Activated CD4-positive, alpha-beta T cell treated with anti-CD3 and anti-CD28 coated beads, Interleukin-2, amount 10 ng/mL, durations not matched to agents 7 days and 5 days (primary cell): ENCODE results near the gene PFDN6. TPM values are rescaled to one million over a fixed set of nuclear protein-coding genes. Genes with fewer than 3 reads are reported as not detected.

Experiments
- CTCF ChIA-PET: fragments of 350-600 bp; sonication (Branson Sonifier 250); formaldehyde crosslinking; loops from one replicate; lab custom pipeline; 2021; ENCODE audit warnings: antibody characterized with exemption; lab: Charles Lee
- POLR2A ChIA-PET: fragments of 350-600 bp; sonication (Branson Sonifier 250); formaldehyde crosslinking; loops from one replicate; lab custom pipeline; 2021; ENCODE audit warnings: antibody characterized with exemption; lab: Charles Lee
- DNase-seq: peaks from one replicate; pipeline ENCODE4 v3.0.0-alpha.2; 2020
- H3K27ac Mint-ChIP-seq: one replicate; pipeline ENCODE4 v1.8.0; 2021; ENCODE audit warnings: mild to moderate bottlenecking, moderate library complexity, mixed read lengths
- H3K27me3 Mint-ChIP-seq: one replicate; pipeline ENCODE4 v1.8.0; 2021; ENCODE audit warnings: mixed read lengths
- H3K36me3 Mint-ChIP-seq: one replicate; pipeline ENCODE4 v1.8.0; 2021; ENCODE audit warnings: low read depth, mixed read lengths
- H3K4me1 Mint-ChIP-seq: one replicate; pipeline ENCODE4 v1.8.0; 2021; ENCODE audit warnings: mixed read lengths
- H3K4me3 Mint-ChIP-seq: one replicate; pipeline ENCODE4 v1.8.0; 2021; ENCODE audit warnings: mild to moderate bottlenecking, moderate library complexity, mixed read lengths
- H3K9me3 Mint-ChIP-seq: one replicate; pipeline ENCODE4 v1.8.0; 2021; ENCODE audit warnings: mixed read lengths
- total RNA-seq, 2 experiments: library from RNA; stranded (reverse); gene quantifications; one replicate each; pipeline ENCODE4 v1.2.3, GENCODE V29; 2021

PFDN6 gene
- total RNA-seq, result 10 to 100 TPM; 57.0 to 67.2 TPM

DNA sequence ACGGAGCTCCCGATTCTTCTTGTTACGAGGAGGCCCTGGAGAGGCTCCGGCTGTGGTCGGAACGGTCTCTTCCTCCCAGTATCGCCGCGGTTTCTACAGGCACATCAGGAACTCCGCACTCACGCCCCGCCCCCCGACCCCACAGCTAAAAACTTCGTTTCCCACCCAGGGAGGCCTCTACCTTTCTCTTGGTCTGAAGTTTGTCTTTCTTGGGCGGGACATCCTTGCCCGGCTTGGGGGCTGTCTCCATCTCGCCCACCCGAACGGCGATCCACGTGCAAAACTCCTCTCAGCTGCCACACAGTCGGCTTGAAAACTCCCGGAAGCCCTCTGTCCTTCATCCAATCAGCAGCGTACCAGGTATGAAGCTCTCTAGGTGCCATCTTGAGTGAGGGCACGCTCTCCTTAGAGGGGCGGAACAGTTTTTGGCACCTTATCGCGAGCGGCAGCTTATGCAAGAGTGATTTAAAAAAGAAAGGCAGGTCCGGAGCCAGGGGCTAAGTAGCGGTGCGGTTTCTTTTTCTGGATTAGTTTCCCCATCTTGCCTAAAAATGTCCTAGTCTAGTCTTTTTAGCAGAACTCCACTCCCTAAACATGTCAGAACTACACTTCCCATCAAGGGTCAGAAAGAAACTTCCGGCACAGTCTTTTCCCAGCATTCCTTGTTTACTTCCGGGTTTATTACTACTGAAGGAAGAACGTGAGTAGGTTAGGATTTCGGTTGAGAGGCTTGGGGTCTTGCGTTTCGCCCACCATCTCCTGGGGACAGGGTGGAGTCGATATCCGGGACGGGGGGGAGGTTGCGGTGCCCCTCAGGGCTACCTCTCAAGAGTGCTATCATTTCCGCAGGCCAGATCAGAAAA lies at the start of gene PFDN6, which contains the start of gene WDR46:
Gene PFDN6, plus strand, starts transcription at position 681 of the 863 bp plus-strand sequence. CDS start 256 bp downstream, outside the sequence.
Gene WDR46, minus strand, starts transcription at position 319 of the 863 bp plus-strand sequence. Its CDS starts 69 bp downstream, at position 250.
- peak within 1 kb of the TSS; percentile 96 for H3K4me3 Mint-ChIP-seq
- CTCF ChIA-PET, result interaction anchor here (0.7 to 2.7 kb wide), 11 partner anchors 8 to 451 kb away, joined by 3 to 19 read pairs (median 5); partner anchors contain the start of genes B3GALT4, RGL2, RING1 and RPS18
- H3K27ac Mint-ChIP-seq, result peak within 1 kb of the TSS; percentile 82
- H3K4me1 Mint-ChIP-seq, result peaks cover 44% of the 10 kb centered on the region
- POLR2A ChIA-PET, result interaction anchor here (0.7 to 2.3 kb wide), 3 partner anchors 12 to 409 kb away, joined by 3 to 11 read pairs (median 3); partner anchors contain the start of gene B3GALT4
- no peaks in the 10 kb centered on the region for H3K27me3 Mint-ChIP-seq
- H3K9me3 Mint-ChIP-seq, result no peaks in the 10 kb centered on the region
- peaks cover 40% of the 10 kb centered on the region for H3K36me3 Mint-ChIP-seq
- peak; percentile 90 for DNase-seq

DNA sequence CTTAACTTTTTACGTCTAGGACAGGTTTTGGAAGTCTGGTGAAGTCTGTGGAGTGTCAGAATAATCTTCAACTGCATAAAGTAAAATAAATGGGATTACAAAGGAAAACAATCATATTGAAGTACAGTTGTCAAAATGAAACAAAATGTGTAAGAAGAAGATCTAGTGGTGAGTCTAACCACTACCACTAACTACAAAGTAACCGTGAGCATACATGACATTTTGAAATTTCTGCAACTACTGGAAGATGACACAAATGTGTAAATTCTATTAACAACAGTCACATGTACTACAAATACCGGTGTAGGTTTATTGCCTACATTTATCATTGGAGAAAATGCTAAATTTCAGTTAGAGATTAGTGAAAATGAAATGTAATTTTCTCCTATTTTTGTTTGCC lies 47.4 kb upstream of the PFDN6 start:
- no peak for DNase-seq
- CTCF ChIA-PET, result interaction anchor here (0.9 kb wide), 1 partner anchor 35 kb away, joined by 3 read pairs; the partner anchor contains the start of gene B3GALT4
- H3K27me3 Mint-ChIP-seq, result peaks cover 27% of the 10 kb centered on the region
- H3K4me3 Mint-ChIP-seq, result no peak overlapping the region
- peak overlapping the region; percentile 67 for H3K27ac Mint-ChIP-seq
- peaks cover 14% of the 10 kb centered on the region for H3K4me1 Mint-ChIP-seq
- H3K36me3 Mint-ChIP-seq, result no peaks in the 10 kb centered on the region
- no peaks in the 10 kb centered on the region for H3K9me3 Mint-ChIP-seq
- POLR2A ChIA-PET, result no interaction called here

DNA sequence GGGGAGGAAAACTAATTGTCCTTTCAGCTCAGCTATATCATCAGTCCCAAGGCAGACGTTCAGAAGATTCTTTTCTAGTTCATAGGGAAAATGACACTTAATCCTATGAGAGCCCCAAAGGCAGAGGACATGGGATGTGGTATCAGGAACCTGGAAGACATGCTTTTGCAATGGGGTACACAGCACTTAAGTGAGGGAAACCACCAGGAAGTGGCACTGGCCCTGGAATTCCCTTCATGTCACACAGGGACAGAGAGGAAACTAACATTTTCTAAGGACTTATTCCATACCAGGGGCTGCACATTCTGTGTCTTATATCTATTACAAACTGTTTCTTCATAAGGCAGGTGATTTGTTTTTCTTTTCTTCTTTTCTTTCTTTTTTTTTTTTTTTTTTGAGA lies 45.9 kb upstream of the PFDN6 start:
- peaks cover 20% of the 10 kb centered on the region for H3K4me1 Mint-ChIP-seq
- no peaks in the 10 kb centered on the region for H3K9me3 Mint-ChIP-seq
- POLR2A ChIA-PET, result no interaction called here

DNA sequence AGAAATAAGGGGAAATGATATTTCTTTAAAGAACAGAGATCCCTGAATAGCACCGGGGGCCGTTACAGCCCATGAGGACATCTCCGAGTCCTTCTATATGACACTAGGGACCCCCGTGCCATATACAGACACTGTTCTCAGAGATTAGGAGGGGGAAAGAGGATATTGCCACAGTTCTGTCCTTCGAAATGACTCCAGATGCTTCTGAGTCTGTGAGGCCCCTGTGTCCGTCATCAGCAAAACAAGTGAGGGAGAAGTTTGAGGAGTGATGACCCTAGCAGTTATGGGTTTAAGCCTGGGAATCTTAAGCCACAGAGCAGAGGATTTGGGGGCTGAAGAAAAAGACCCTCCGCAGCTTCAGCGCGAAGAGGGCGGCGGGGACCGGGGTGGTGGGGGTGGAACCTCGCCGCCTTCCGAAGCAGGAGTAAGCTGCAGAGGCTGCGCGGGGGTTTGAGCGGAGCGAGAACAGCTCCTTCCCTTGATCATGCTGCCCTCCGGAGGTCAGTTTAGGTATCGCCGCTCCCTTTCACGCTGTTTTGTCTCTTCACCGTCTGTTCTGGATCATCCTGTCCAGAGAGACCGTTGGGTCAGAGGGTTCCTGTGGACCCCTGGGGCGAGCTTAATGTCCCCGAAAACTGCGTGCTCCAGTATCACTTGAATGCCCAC lies 41.3 kb upstream of the PFDN6 start:
- peak overlapping the region; percentile 86 for H3K4me3 Mint-ChIP-seq
- peaks cover 26% of the 10 kb centered on the region for H3K36me3 Mint-ChIP-seq
- H3K4me1 Mint-ChIP-seq, result peaks cover 40% of the 10 kb centered on the region
- CTCF ChIA-PET, result interaction anchor here (0.6 to 4.3 kb wide), 50 partner anchors 9 to 394 kb away, joined by 3 to 30 read pairs (median 5); partner anchors contain the start of genes B3GALT4, COL11A2, HLA-DPA1 and PFDN6
- peak; percentile 94 for DNase-seq
- POLR2A ChIA-PET, result interaction anchor here (0.9 to 2.2 kb wide), 4 partner anchors 24 to 275 kb away, joined by 3 to 7 read pairs (median 4); partner anchors contain the start of genes B3GALT4, RING1, RPS18 and VPS52
- H3K9me3 Mint-ChIP-seq, result no peaks in the 10 kb centered on the region
- peaks cover 8% of the 10 kb centered on the region for H3K27me3 Mint-ChIP-seq
- H3K27ac Mint-ChIP-seq, result peak overlapping the region; percentile 97

More for the DNA sequence above, 45.9 kb upstream of the PFDN6 start:
- Mint-ChIP-seq H3K4me3 (no peak overlapping the region), H3K27me3 (peaks cover 27% of the 10 kb centered on the region), H3K36me3 (no peaks in the 10 kb centered on the region), H3K27ac (no peak overlapping the region)
- no peak for DNase-seq
- CTCF ChIA-PET, result interaction anchor here (0.6 to 0.8 kb wide), 2 partner anchors 10 to 119 kb away, joined by 3 to 4 read pairs; no protein-coding TSS in a partner anchor

DNA sequence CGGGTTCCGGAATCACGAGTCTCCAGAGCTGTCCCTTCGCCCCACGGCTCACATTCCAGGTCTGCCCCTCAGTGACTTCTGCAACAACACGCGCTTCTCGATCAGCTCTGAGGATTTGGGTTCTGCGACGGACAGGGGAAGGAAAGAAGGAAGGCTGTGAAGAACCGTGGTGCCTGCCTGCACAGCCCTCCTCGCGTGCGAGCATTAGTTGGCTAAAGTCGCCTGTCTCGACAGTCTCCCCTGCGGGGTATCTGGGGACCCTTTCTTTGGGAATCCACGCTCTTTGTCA lies 40.8 kb upstream of the PFDN6 start:
- peak overlapping the region; percentile 97 for H3K27ac Mint-ChIP-seq
- H3K4me3 Mint-ChIP-seq, result peak overlapping the region; percentile 86
- POLR2A ChIA-PET, result interaction anchor here (0.9 to 2.2 kb wide), 4 partner anchors 23 to 275 kb away, joined by 3 to 7 read pairs (median 4); partner anchors contain the start of genes B3GALT4, RING1, RPS18 and VPS52
- no peak for DNase-seq
- CTCF ChIA-PET, result interaction anchor here (0.6 to 4.3 kb wide), 48 partner anchors 9 to 395 kb away, joined by 3 to 30 read pairs (median 5); partner anchors contain the start of genes B3GALT4, COL11A2, HLA-DPA1 and PFDN6
- no peaks in the 10 kb centered on the region for H3K9me3 Mint-ChIP-seq
- H3K27me3 Mint-ChIP-seq, result peaks cover 4% of the 10 kb centered on the region
- H3K36me3 Mint-ChIP-seq, result peaks cover 26% of the 10 kb centered on the region
- peaks cover 39% of the 10 kb centered on the region for H3K4me1 Mint-ChIP-seq

DNA sequence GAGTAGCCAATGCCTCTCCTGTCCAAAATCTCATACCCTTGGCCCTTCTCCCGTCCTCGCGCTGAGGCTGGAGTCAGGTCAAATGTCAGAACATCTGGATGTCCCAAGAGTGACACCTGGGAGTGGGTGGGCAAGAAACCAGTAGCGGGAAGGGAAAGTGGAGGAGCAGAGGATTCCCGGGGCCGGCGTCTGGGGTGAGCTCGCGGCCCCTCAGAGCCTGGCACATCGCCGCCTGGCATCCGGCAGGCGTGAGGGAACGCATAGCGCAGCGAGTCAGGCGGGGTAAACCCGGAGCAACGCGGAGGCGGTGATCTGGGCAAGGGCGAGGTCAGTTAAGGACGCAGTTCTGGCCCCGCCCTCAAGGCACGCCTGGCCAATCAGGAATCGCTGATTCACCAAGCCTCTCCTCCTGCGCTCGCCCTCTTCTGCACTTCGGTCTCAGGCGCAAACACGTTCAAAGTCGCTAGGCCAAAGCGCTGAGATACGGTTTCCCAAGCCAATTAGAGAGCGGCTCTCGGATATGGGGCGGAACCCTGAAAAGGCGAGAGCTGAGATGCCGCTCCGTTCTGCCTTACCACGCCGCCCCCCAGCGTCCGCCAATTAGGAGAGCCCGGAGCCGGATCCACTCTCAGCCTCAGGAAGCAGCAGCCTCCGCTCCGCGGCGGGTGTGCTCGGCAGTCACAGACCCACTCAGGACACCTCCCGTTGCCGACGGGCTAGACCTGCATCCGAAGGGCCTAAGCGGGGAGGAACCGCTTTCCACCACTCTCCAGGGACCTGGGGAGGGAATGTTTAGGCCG lies 40.3 kb upstream of the PFDN6 start:
- peak overlapping the region; percentile 86 for H3K4me3 Mint-ChIP-seq
- peak overlapping the region; percentile 97 for H3K27ac Mint-ChIP-seq
- peak; percentile 98 for DNase-seq
- H3K9me3 Mint-ChIP-seq, result no peaks in the 10 kb centered on the region
- H3K4me1 Mint-ChIP-seq, result peaks cover 39% of the 10 kb centered on the region
- ChIA-PET POLR2A (interaction anchor here (0.6 to 2.2 kb wide), 5 partner anchors 23 to 276 kb away, joined by 3 to 7 read pairs (median 3); partner anchors contain the start of genes B3GALT4, RING1, RPS18 and VPS52), CTCF (interaction anchor here (0.6 to 4.3 kb wide), 44 partner anchors 10 to 265 kb away, joined by 3 to 30 read pairs (median 5); partner anchors contain the start of genes B3GALT4, COL11A2, PFDN6 and RING1)
- peaks cover 4% of the 10 kb centered on the region for H3K27me3 Mint-ChIP-seq
- H3K36me3 Mint-ChIP-seq, result peaks cover 28% of the 10 kb centered on the region

DNA sequence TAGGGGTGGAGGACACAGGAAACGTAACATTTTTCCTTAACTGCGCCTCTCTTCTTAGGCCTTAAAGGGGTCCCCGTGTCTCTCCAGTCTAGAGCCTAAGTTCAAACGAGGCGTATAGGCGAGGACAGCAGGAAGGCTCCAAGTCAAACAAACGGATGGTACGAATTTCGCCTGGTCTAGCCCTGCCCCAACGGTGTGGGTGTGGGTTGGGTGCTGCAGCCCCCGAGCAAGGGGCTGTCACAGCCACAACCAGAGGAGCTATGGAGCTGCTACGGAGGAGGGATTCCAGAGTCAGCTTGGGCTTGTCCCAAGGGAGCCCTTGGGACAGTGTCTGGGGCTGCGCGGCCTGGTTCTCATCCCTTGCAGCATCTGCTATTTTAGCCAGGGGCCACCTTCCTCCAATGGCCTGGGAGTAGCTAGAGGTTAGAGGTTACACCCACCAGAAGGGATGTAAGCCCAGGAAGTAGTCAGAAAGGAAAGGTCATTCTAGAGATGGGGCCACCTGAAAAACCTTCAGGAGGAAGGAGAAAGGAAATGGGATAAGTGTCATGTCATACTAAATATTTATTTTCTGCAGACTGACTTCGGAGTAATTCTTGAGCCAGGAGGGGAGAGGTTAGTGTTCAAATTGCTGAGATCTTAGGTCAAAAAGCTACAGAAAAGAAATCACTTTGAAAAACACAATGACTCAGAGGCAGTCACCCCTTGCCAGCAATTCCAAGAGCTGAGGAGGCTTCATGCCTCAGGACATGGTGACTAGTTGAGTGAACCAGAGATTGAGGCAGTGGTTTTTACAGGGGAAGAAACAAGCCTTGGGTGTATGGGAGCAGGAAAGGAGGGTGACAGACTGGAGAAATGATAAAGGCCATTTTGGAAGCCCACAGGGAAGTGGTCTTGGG lies 39.4 kb upstream of the PFDN6 start:
- H3K27ac Mint-ChIP-seq, result peak overlapping the region; percentile 97
- ChIA-PET POLR2A (interaction anchor here (0.6 to 2.2 kb wide), 4 partner anchors 22 to 217 kb away, joined by 3 to 7 read pairs (median 4); partner anchors contain the start of genes B3GALT4, RPS18 and VPS52), CTCF (interaction anchor here (0.7 to 4.3 kb wide), 16 partner anchors 12 to 130 kb away, joined by 3 to 30 read pairs (median 8); partner anchors contain the start of genes B3GALT4, RING1 and VPS52)
- H3K36me3 Mint-ChIP-seq, result peaks cover 28% of the 10 kb centered on the region
- H3K9me3 Mint-ChIP-seq, result no peaks in the 10 kb centered on the region
- peaks cover 39% of the 10 kb centered on the region for H3K4me1 Mint-ChIP-seq
- DNase-seq, result peak; percentile 10
- H3K27me3 Mint-ChIP-seq, result peaks cover 4% of the 10 kb centered on the region
- peak overlapping the region; percentile 86 for H3K4me3 Mint-ChIP-seq

DNA sequence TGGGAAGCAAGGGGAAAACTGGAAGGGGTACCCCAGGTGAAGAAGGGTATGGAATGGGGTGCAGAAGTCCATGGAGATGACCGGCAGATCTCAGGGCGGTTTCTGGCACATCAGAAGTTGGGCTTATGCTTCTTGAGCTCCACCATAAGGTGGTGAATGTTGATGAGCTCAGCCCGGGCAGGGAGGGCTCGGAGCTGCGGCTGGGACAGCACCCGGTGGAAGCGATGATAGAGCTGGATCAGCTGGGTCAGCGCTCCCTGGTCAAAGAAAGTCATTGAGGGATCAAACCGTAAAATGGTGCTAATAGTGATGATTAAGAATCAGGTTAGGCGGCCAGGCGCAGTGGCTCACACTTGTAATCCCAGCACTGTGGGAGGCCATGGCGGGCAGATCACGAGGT lies 38.7 kb upstream of the PFDN6 start:
- H3K4me1 Mint-ChIP-seq, result peaks cover 39% of the 10 kb centered on the region
- CTCF ChIA-PET, result interaction anchor here (0.6 to 3.8 kb wide), 6 partner anchors 11 to 54 kb away, joined by 3 to 24 read pairs (median 6); partner anchors contain the start of genes B3GALT4, RING1, RPS18 and VPS52
- no peak for DNase-seq
- no peaks in the 10 kb centered on the region for H3K9me3 Mint-ChIP-seq
- H3K36me3 Mint-ChIP-seq, result peaks cover 29% of the 10 kb centered on the region
- peak overlapping the region; percentile 97 for H3K27ac Mint-ChIP-seq
- H3K4me3 Mint-ChIP-seq, result peak overlapping the region; percentile 86
- POLR2A ChIA-PET, result no interaction called here
- peaks cover 4% of the 10 kb centered on the region for H3K27me3 Mint-ChIP-seq

DNA sequence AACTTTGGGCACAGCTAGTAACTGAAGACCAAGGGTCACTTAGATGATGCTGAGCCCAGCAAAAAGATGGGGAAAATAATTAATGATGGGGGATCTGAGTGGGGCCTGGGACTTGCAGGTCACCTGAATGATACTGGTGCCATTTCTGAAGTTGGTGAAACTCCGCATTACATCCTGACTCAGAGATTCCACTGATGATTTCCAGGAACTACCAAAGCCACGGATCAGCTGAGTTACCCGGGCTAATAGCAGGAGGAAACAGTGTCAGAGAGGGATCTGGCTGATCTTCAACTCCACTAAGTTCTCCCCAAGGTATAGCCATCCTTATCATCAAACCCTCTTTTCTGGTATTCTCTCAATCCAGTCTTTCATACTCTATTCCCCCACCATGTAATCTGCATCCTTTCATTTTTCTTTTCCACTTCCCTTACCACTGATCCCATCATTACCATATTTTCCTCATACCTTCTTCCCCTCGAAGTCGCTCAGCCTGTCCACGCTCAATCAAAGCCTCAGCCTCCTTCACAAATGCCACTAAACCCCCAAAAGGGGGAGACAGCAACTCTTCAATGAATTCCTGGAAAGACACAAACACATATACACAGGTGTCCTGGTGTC lies 37.9 kb upstream of the PFDN6 start:
- no peak for DNase-seq
- H3K27ac Mint-ChIP-seq, result peak overlapping the region; percentile 73
- POLR2A ChIA-PET, result interaction anchor here (0.6 kb wide), 1 partner anchor 48 kb away, joined by 4 read pairs; no protein-coding TSS in a partner anchor

DNA sequence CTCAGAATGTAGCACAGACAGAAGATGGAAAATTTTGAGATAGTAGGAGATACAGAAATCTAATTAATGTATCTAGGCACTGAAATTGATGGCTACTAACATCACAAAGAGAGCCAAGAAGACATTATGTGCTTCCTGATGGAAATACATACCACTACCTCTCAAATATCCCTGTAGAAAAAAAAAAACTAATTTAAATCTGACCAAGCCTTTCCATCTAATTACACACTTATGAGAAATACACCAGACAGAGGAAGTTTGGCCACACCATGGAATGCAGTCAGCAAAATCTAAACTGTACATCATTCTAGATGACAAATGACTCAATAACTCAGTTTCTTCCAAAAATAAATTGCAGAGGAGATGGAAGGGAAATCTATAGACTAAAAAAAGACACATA lies 36.6 kb upstream of the PFDN6 start:
- POLR2A ChIA-PET, result no interaction called here
- Mint-ChIP-seq H3K4me3 (no peak overlapping the region), H3K36me3 (peaks cover 33% of the 10 kb centered on the region), H3K27me3 (no peaks in the 10 kb centered on the region), H3K27ac (no peak overlapping the region), H3K9me3 (no peaks in the 10 kb centered on the region), H3K4me1 (peaks cover 39% of the 10 kb centered on the region)
- no peak for DNase-seq
- CTCF ChIA-PET, result interaction anchor here (0.7 kb wide), 1 partner anchor 13 kb away, joined by 3 read pairs; no protein-coding TSS in a partner anchor

More for the DNA sequence above, 37.9 kb upstream of the PFDN6 start:
- H3K36me3 Mint-ChIP-seq, result peaks cover 32% of the 10 kb centered on the region
- no peaks in the 10 kb centered on the region for H3K9me3 Mint-ChIP-seq
- CTCF ChIA-PET, result interaction anchor here (0.6 to 1.8 kb wide), 3 partner anchors 21 to 33 kb away, joined by 3 to 6 read pairs (median 5); partner anchors contain the start of genes B3GALT4, RPS18 and VPS52
- H3K4me3 Mint-ChIP-seq, result peak overlapping the region; percentile 20
- H3K27me3 Mint-ChIP-seq, result peaks cover 3% of the 10 kb centered on the region
- peaks cover 39% of the 10 kb centered on the region for H3K4me1 Mint-ChIP-seq
